T follicular helper cell (primary cell): ENCODE measurements around the gene PPP2R2C.

Experiments used
- DNase-seq: peaks from one replicate; pipeline ENCODE4 v3.0.0-alpha.2; 2020; ENCODE audit warnings: low read depth

The PPP2R2C gene

DNA sequence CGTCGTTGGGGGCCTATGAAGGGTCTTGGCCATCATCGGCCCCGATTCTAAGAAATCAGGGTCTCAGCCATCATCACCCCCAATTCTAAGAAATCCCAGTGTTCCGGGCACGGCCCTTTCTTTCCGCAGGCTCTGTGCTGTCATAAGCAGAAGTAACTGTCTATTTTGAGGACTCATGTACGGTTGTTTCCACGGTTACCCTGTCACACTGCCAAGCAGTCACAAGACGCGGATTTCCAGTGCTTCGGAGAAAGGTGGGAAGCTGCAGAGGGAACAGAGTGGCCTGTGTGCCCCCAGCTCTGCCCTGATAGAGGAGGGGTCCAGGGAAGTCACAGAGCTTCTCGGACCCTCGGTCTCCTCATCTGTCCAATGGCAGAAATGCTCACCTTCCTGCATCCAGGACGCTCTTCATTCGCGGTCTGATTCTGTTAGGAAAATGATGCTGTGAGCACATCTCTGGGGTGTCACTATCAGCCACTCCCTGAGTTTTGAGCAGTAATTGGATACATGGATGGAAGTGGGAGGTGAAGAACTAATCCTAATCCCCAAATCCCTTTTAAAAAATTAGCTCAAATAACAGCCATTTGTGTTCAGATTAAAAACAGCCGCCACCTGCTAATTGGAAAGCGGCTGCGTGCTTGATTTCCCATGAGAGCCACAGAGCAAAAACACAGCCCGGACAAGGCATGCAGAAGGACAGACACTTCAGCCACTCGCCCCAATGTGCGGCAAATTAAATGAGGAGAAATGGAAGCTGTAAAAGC, 129.7 kb downstream of the PPP2R2C start:
- DNase-seq, result no peak

DNA sequence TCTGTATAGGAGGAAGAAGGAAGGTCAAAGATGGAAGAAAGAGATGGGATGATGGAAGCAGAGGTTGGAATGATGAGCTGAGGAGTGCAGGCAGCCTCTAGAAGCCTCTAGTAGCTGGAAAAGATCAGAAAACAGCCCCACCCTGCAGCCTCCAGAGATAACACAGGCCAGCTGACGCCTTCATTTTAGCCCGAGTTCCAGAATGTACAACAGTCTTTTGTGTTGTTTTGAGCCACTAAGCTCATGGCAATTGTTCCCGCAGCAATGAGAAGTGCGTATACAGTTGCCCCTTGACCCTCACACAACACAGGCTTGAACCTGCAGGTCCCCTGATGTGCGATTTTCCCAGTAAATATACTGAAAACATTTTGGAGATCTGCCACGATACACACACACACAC, 130.7 kb downstream of the PPP2R2C start:
- no peak for DNase-seq

GRCh38 chr4:6340446-6341015, 131.9 kb downstream of the PPP2R2C start:
- no peak for DNase-seq

DNA sequence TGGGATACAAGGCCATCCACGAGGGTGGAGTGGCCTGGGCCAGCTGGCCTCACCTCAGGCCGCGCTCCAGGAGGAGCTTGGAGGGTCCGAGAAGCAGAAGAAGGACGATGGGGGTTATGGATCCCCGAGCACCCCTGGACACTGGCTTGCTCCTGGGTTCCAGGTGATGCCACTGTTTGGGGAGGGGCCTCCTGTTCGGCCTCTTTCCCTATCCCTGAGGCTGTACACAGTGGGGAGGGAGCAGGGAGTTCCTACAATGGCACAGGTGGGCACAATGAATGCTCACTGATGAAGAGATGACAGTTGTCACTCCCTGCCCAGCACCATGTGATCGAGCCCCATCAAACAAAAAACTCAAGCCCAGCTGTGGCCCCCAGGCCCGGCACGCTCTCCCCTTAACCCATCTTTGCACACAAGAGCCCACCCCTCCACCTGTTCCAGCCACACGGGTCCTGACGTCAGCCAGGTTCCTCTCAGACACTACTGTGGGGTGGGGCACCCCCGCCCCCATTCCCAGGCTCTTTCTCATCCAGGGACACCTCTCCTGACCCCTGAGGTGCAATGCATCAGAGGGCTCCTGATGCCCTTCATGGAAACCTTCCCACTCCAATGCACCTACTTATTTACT, 132.5 kb downstream of the PPP2R2C start:
- DNase-seq, result no peak

- no peak for DNase-seq
Observed at GRCh38 chr4:6338951-6339817, 133.2 kb downstream of the PPP2R2C start.

GRCh38 chr4:6338175-6338950, 134.1 kb downstream of the PPP2R2C start:
- no peak for DNase-seq

DNA sequence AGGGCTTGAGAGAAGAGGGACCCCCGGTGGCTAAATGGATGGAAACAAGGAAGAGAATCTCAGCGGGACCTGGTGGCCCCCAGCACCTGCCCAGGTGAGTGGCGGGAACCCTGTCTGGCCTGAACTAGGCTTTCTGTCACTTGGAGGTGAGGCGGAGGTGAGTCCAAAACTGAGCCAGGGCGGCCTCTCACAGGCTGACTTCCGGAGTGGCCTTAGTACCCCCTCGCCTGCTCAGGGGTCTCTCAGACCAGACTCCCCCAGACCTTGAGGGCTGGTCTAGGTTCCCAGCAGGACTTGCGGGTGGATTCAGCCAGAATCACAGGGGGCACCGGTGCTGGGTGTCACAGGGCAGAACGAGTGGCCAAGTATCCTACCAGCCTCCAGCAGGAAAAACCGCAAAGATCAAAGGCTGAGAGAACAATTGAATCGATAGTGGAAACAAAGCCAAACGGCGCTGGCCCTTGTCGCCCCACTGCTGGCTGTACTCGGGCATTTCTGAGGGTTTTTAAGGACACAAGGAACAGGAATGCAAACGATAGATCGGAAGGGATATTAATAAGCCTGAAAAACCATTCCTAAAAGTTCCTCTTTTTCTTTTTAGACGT, 135.0 kb downstream of the PPP2R2C start:
- no peak for DNase-seq

GRCh38 chr4:6336166-6336565, 136.2 kb downstream of the PPP2R2C start:
- no peak for DNase-seq

DNA sequence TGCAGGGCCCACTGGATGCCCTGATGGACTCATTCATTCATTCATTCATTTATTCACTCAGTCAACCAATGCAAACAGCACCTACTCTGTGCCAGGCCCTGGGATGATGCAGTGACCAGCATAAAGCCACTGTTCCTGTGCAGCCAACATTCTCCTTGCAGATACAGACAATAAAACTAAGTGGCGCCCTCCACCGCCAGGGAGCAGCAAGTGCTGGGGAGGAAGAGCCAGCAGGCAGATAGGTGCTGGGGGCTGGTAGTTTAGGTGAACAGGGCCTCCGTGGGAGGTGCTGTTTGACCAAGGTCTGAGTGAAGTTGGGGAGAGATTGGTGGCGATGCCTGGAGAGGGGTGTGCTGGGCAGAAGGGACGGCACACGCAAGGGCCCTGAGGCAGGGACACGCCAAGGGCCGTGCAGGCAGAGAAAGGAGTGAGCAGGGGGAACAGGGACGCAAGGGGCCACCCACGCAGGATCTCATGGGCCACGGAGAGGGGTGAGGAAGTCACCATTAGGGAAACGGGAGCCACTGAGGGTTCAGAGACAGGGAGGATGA, 137.3 kb downstream of the PPP2R2C start:
- no peak for DNase-seq

- DNase-seq, result no peak
Observed at GRCh38 chr4:6334203-6334887, 138.1 kb downstream of the PPP2R2C start.

- no peak for DNase-seq
Observed at GRCh38 chr4:6333301-6334202, 138.9 kb downstream of the PPP2R2C start.

GRCh38 chr4:6332669-6333050, 139.8 kb downstream of the PPP2R2C start:
- DNase-seq, result no peak

DNA sequence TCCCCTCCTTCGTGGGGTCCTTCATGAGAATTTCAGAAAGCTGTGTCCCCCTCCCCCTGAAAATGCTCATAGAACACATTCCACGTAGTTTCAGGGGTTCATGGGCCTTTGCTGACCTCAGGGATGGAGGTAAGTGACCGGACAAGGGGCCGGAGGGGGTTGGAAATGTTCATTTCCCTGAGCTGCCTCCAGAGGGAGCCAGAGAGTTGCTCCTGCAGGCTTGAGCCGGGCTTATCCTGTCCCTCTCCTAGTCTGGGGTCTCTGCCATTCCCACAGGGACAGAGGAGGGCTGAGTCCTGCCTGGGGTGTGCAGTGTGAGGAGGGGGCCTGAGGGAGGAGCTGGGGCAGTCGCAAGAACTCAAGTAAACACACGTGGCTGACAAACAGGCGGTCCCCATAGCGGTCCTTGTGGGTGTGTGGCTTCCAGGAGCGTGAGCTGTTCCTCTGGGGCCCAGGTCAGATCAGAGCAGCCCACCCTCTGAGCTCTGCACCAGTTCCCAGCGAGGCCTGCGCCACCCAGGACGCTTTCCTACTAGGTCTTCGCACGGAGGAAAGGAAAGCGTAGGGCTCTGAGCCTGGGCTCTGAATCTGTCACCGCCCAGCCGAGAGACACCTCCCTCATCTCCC, 140.3 kb downstream of the PPP2R2C start:
- DNase-seq, result no peak

- DNase-seq, result no peak
Observed at GRCh38 chr4:6331468-6331867, 140.9 kb downstream of the PPP2R2C start.

DNA sequence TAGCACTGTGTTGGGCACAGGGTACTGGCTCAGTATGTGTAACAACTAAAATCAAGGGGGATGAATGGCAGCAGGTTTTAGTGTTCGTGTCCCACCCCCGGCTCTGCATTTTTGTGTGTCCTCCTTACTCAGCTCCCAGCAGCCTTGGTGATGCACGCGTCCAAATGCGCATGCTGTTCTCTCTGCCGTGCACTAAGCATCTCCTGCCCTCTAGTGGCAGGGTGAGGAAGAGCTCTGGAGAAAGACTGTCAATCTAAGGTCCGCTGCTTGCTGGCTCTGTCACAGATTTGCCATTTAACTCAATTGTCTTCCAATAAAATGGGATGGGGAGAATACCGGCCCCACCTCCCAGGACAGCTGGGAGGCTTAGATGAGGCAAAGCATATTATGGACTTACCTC, 141.4 kb downstream of the PPP2R2C start:
- no peak for DNase-seq

GRCh38 chr4:6330384-6330767, 142.0 kb downstream of the PPP2R2C start:
- DNase-seq, result no peak

GRCh38 chr4:6329478-6330383, 142.7 kb downstream of the PPP2R2C start:
- no peak for DNase-seq

DNA sequence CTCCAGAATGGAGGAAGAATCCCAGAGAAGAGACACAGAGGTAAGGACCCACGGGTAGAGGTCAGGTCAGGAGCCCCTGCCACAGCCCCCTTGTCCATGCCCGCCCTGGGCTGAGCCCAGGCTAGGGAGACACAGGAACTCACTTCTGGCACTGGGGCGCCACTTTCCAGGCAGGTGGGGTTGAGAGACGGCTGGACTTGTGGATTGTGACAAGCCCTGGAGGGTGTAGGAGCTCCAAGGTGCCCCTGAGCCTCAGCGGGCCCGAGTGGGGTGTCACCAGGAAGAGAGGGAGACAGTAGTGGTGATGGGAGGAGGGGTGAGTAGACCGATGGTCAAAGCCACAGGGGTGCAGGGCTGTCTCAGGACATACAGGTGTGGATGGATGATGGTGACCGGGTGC, 143.9 kb downstream of the PPP2R2C start:
- DNase-seq, result no peak
